DND-41 (cell line): Measurements from ENCODE around the gene PDAP1.
"Not testable (repeated sequence)": the region's sequence is repeated elsewhere in the genome, so short reads cannot be mapped to it uniquely, and the experiment has no call there.

Source experiments
- ATAC-seq: fragments of 200-7000 bp; cut with Tn5 transposase; 3 replicates; pipeline ENCODE4 v1.9.1; 2021; ENCODE audit warnings: low read depth; ENCODE audit not compliant: insufficient read depth
- DNase-seq: peaks from one replicate; pipeline ENCODE4 v3.0.0-alpha.2; 2020
- H2AFZ ChIP-seq: 2 replicates; pipeline ENCODE4 v1.6.0; 2012; ENCODE audit warnings: low read depth, low read length
- H3K27ac ChIP-seq: 2 replicates; pipeline ENCODE4 v1.5.1; 2012; ENCODE audit warnings: low read length, inconsistent platforms
- H3K27me3 ChIP-seq: fragments of 200-600 bp; sonication (generic); 2 replicates; pipeline ENCODE4 v1.6.0; 2012; ENCODE audit warnings: low read length, mild to moderate bottlenecking, inconsistent platforms; ENCODE audit not compliant: insufficient read depth, poor library complexity
- H3K36me3 ChIP-seq: 2 replicates; pipeline ENCODE4 v1.5.1; 2012; ENCODE audit warnings: low read length, inconsistent platforms; ENCODE audit not compliant: insufficient read depth
- H3K4me1 ChIP-seq: 2 replicates; pipeline ENCODE4 v1.5.1; 2012; ENCODE audit warnings: mild to moderate bottlenecking, low read length; ENCODE audit not compliant: insufficient read depth
- H3K4me2 ChIP-seq: 2 replicates; pipeline ENCODE4 v1.6.0; 2012; ENCODE audit warnings: mild to moderate bottlenecking, moderate library complexity, low read length, inconsistent platforms; ENCODE audit not compliant: insufficient read depth
- H3K4me3 ChIP-seq, 2 experiments: fragments of 200-600 bp in 1 of 2; shearing (Covaris generic) in 1 of 2; 2 replicates each; pipeline ENCODE4 v1.5.1; 2012 to 2016; ENCODE audit warnings: inconsistent platforms in 2 of 2, low read length in 2 of 2, mild to moderate bottlenecking in 2 of 2, low read depth in 1 of 2, moderate library complexity in 1 of 2
- H3K79me2 ChIP-seq: 2 replicates; pipeline ENCODE4 v1.6.0; 2012; ENCODE audit warnings: low read length, inconsistent platforms; ENCODE audit not compliant: insufficient read depth
- H3K9ac ChIP-seq: 2 replicates; pipeline ENCODE4 v1.6.0; 2012; ENCODE audit warnings: low read depth, mild to moderate bottlenecking, inconsistent platforms, low read length, moderate library complexity
- H3K9me3 ChIP-seq: 2 replicates; pipeline ENCODE4 v1.5.1; 2012; ENCODE audit warnings: low read length, moderate library complexity, mild to moderate bottlenecking, inconsistent platforms; ENCODE audit not compliant: insufficient read depth, severe bottlenecking
- H4K20me1 ChIP-seq: 2 replicates; pipeline ENCODE4 v1.6.0; 2012; ENCODE audit warnings: low read length; ENCODE audit not compliant: insufficient read depth
- EZH2 ChIP-seq: IDR thresholded peaks from 3 replicates; pipeline ENCODE4 v1.6.1; 2012; ENCODE audit warnings: borderline replicate concordance, low read depth, mild to moderate bottlenecking, moderate library complexity, low read length, inconsistent platforms; ENCODE audit not compliant: severe bottlenecking
- TF ChIP-seq, protein P1 (sequence below): IDR thresholded peaks from 2 replicates; pipeline ENCODE4 v1.5.1; 2012; ENCODE audit warnings: borderline replicate concordance, low read length, moderate library complexity, mild to moderate bottlenecking; ENCODE audit not compliant: poor library complexity, severe bottlenecking; ENCODE audit errors: extremely low read depth

The PDAP1 gene

DNA sequence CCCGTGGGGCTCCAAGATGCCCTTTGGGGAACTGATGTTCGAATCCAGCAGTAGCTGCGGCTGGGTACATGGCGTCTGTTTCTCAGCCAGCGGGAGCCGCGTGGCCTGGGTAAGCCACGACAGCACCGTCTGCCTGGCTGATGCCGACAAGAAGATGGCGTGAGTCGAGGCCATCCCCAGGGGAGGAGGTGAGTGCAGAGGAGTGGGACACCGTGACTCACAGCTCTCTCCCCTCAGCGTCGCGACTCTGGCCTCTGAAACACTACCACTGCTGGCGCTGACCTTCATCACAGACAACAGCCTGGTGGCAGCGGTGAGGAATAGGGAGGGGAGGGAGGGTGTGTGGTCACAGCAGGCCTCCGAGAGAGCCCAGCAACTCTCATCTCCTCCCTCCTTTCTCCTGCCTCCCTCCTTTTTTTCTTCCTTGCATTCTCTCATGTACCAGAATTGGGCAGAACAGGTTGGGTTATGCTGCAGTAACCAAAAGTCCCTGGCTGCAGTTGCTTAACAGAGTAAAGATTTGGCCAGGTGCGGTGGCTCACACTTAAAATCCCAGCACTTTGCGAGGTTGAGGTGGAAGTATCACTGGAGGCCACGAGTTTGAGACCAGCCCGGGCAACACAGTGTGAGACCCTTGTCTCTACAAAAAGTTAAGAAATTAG lies 17.3 kb downstream of the PDAP1 start:
- Histone ChIP-seq H3K4me2 (no peak overlapping the region), H3K4me1 (no peaks in the 10 kb centered on the region), H3K9ac (no peak overlapping the region), H3K9me3 (no peaks in the 10 kb centered on the region), H2AFZ (no peak overlapping the region), H3K4me3 (no peak overlapping the region), H3K27ac (no peak overlapping the region), H3K27me3 (no peaks in the 10 kb centered on the region), H4K20me1 (peaks cover 45% of the 10 kb centered on the region), H3K36me3 (peaks cover 89% of the 10 kb centered on the region), H3K79me2 (peaks cover 16% of the 10 kb centered on the region)
- no peak for ATAC-seq
- TF ChIP-seq, protein P1, sequence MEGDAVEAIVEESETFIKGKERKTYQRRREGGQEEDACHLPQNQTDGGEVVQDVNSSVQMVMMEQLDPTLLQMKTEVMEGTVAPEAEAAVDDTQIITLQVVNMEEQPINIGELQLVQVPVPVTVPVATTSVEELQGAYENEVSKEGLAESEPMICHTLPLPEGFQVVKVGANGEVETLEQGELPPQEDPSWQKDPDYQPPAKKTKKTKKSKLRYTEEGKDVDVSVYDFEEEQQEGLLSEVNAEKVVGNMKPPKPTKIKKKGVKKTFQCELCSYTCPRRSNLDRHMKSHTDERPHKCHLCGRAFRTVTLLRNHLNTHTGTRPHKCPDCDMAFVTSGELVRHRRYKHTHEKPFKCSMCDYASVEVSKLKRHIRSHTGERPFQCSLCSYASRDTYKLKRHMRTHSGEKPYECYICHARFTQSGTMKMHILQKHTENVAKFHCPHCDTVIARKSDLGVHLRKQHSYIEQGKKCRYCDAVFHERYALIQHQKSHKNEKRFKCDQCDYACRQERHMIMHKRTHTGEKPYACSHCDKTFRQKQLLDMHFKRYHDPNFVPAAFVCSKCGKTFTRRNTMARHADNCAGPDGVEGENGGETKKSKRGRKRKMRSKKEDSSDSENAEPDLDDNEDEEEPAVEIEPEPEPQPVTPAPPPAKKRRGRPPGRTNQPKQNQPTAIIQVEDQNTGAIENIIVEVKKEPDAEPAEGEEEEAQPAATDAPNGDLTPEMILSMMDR, result no peak
- no peak for TF ChIP-seq EZH2
- no peak for DNase-seq

DNA sequence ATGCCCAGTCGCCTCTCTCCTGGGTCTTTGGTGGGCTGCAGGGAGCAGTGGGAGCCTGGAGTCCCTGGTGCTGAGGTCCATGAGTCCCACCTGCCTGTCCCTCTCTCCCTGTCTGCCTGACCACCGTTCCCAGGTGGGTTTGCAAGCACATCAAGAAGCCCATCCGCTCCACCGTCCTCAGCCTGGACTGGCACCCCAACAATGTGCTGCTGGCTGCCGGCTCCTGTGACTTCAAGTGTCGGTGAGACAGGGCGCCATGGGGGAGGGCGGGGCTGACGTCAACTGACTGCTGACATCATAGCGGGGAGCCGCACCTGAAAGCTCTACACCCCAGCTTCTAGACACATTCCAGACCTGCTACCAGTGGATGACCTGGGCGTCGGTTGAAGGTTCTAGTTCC lies 18.6 kb downstream of the PDAP1 start:
- no peak for ATAC-seq
- Histone ChIP-seq H3K27ac (no peak overlapping the region), H2AFZ (no peak overlapping the region), H4K20me1 (peaks cover 40% of the 10 kb centered on the region), H3K36me3 (peaks cover 84% of the 10 kb centered on the region), H3K79me2 (peaks cover 13% of the 10 kb centered on the region), H3K4me1 (no peaks in the 10 kb centered on the region), H3K9ac (no peak overlapping the region), H3K4me3 (no peak overlapping the region), H3K9me3 (no peaks in the 10 kb centered on the region), H3K27me3 (no peaks in the 10 kb centered on the region), H3K4me2 (no peak overlapping the region)
- DNase-seq, result no peak
- TF ChIP-seq, protein P1, result no peak
- no peak for TF ChIP-seq EZH2

DNA sequence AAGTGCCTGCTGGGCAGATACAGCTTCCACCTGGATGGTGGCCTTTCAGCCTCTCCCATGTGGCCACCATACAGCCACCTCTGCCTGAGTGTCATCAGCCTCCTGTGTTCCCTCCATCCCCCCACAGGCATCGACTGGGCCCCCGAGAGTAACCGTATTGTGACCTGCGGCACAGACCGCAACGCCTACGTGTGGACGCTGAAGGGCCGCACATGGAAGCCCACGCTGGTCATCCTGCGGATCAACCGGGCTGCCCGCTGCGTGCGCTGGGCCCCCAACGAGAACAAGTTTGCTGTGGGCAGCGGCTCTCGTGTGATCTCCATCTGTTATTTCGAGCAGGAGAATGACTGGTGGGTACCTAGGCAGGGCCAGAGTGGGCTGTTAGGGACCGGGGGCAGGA lies 20.5 kb downstream of the PDAP1 start:
- H2AFZ ChIP-seq, result no peak overlapping the region
- H3K27me3 ChIP-seq, result no peaks in the 10 kb centered on the region
- H3K79me2 ChIP-seq, result peaks cover 19% of the 10 kb centered on the region
- no peak for DNase-seq
- H4K20me1 ChIP-seq, result peaks cover 42% of the 10 kb centered on the region
- no peak overlapping the region for H3K4me3 ChIP-seq
- peaks cover 77% of the 10 kb centered on the region for H3K36me3 ChIP-seq
- no peaks in the 10 kb centered on the region for H3K9me3 ChIP-seq
- H3K27ac ChIP-seq, result no peak overlapping the region
- no peak overlapping the region for H3K4me2 ChIP-seq
- no peak for TF ChIP-seq EZH2
- TF ChIP-seq, protein P1, result no peak
- H3K4me1 ChIP-seq, result no peaks in the 10 kb centered on the region
- no peak overlapping the region for H3K9ac ChIP-seq
- ATAC-seq, result no peak

DNA sequence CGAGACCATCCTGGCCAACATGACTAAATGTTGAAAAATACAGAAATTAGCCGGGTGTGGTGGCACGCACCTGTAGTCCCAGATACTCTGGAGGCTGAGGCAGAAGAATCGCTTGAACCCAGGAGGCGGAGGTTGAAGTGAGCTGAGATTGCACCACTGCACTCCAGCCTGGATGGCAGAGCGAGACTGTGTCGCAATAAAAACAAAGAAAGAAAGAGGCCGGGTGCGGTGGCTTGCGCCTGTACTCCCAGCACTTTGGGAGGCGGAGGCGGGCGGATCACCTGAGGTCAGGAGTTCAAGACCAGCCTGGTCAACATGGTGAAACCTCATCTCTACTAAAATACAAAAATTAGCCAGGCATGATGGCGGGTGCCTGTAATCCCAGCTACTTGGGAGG lies 21.2 kb downstream of the PDAP1 start:
- H3K27ac ChIP-seq, ATAC-seq, H3K9ac ChIP-seq, H3K4me2 ChIP-seq, H3K27me3 ChIP-seq, H3K4me3 ChIP-seq, H2AFZ ChIP-seq, H3K9me3 ChIP-seq, DNase-seq, H3K4me1 ChIP-seq: not testable (repeated sequence)
- peaks cover 42% of the 10 kb centered on the region for H4K20me1 ChIP-seq
- peaks cover 71% of the 10 kb centered on the region for H3K36me3 ChIP-seq
- H3K79me2 ChIP-seq, result peaks cover 20% of the 10 kb centered on the region
